Left ventricle myocardium inferior (tissue), 1 donor: ENCODE data around the gene MYL5. TPM values are rescaled to one million over a fixed set of nuclear protein-coding genes. Genes with fewer than 3 reads are reported as not detected.
"Not testable (repeated sequence)": the region's sequence is repeated elsewhere in the genome, so short reads cannot be mapped to it uniquely, and the experiment has no call there.

Experiments used
- DNase-seq: peaks from one replicate; pipeline ENCODE4 v3.0.0-alpha.2; 2020
- H3K27ac ChIP-seq: fragments of 200-600 bp; replicated peaks from 2 replicates; pipeline ENCODE4 v1.8.0; 2021
- H3K27me3 ChIP-seq: fragments of 200-600 bp; 2 replicates; pipeline ENCODE4 v1.8.0; 2021; ENCODE audit warnings: low read depth
- H3K36me3 ChIP-seq: fragments of 200-600 bp; 2 replicates; pipeline ENCODE4 v1.8.0; 2021
- H3K4me1 ChIP-seq: fragments of 200-600 bp; 2 replicates; pipeline ENCODE4 v1.8.0; 2021
- H3K4me3 ChIP-seq: fragments of 200-600 bp; 2 replicates; pipeline ENCODE4 v1.8.0; 2021; ENCODE audit warnings: mild to moderate bottlenecking, moderate library complexity
- H3K9me3 ChIP-seq: fragments of 200-600 bp; replicated peaks from 2 replicates; pipeline ENCODE4 v1.8.0; 2021
- intact Hi-C: fragments of 100-400 bp; cut with micrococcal nuclease; formaldehyde crosslinking; loops from one replicate; pipeline ENCODE4 v1.11.0; 2022
- total RNA-seq: library from RNA; stranded (reverse); fragmentation: NEBNext Ultra II Directional; extraction: Animal tissue kit (Norgen Biotek cat#: 25700); gene quantifications from one replicate; pipeline ENCODE4 v1.2.1, GENCODE V29; 2021
- TF ChIP-seq, protein P1 (sequence below): fragments of 200-600 bp; IDR thresholded peaks from 2 replicates; pipeline ENCODE4 v1.8.0; 2021; ENCODE audit warnings: antibody characterized with exemption, mild to moderate bottlenecking, borderline replicate concordance
- donor health status: DM: no; HTN: yes; CAD: no; lungs with severe emphysema.

Gene MYL5
- total RNA-seq, 1 donor from 2014 or later, result 4.5 TPM

DNA sequence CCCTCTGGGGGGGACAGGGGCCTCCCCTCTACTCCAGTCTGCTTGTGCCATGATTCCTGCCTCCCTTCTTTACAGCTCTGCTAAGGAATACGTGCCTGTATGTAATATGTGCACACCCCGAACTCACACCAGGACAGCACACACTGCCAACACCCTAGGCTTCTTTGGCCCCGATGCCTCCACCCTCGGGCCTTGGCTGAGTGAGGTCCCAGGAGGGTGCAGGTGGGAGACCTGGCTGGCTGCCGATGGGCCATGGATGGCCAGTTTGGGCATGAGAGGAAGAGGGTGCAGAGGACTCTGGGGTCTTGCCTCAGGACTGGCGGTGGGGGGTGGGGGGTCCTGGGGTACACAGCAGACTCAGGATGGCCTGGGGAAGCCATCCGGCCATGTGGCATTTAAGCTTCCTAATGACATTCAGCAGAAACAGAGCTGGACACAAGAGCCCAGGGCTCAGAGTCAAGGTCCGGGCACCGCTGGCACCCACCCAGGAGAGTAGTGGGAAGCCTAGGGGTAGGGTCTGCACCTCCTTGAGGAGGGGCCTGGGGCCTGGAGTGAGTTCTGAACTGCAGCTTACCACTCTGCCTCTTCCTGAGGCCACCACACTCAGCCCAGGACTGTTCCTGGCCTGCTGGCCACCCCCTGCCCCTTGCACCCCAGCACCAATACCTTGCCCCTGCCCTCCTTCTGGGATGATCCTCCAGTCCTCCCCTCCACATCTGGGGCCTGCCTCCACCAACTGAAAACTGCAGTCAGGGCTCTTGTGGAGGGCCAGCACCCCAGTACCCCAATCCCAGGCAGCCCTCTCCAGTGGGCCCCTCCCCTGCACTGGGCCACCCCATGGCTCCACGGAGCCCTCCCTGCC lies 29.2 kb downstream of the MYL5 start:
- no peaks in the 10 kb centered on the region for H3K27me3 ChIP-seq
- no peak for DNase-seq
- TF ChIP-seq, protein P1, sequence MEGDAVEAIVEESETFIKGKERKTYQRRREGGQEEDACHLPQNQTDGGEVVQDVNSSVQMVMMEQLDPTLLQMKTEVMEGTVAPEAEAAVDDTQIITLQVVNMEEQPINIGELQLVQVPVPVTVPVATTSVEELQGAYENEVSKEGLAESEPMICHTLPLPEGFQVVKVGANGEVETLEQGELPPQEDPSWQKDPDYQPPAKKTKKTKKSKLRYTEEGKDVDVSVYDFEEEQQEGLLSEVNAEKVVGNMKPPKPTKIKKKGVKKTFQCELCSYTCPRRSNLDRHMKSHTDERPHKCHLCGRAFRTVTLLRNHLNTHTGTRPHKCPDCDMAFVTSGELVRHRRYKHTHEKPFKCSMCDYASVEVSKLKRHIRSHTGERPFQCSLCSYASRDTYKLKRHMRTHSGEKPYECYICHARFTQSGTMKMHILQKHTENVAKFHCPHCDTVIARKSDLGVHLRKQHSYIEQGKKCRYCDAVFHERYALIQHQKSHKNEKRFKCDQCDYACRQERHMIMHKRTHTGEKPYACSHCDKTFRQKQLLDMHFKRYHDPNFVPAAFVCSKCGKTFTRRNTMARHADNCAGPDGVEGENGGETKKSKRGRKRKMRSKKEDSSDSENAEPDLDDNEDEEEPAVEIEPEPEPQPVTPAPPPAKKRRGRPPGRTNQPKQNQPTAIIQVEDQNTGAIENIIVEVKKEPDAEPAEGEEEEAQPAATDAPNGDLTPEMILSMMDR, result no peak
- no peak overlapping the region for H3K27ac ChIP-seq
- no peak overlapping the region for H3K4me3 ChIP-seq
- H3K36me3 ChIP-seq, result no peaks in the 10 kb centered on the region
- H3K4me1 ChIP-seq, result peaks cover 23% of the 10 kb centered on the region
- intact Hi-C loops, result no loop called here
- no peaks in the 10 kb centered on the region for H3K9me3 ChIP-seq

DNA sequence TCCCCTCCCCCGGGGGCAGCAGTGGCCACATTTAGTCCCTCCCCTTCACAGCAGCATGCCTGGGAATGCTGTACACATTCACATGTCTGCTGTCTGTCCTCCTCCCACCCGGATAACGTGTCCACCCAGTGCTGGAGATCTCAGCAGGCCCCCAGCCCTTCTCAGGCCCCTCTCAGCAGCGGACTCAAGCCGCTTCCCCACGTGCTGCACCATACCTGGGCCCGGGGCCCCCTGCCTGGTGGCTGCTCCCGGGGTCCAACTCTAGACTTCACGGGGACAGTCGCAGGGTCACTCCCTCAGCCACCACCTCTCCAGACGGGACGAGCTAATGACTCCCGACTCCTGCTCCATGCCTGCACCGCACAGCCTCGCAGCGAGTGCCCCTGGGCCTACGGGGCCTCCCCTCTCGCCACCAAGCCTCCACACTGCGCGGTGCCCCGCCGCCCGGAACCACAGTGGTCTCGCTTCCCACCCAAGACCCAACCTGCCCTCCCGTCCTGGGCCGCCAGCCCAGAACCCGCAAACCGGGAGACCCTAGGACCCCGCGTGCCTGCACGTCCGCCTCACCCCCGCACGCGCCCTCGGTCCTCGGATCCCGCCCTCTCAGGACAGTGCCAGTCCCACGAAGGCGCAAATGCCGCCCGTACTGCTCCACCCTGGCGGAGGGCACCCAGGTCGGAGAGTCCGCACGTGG lies 30.0 kb downstream of the MYL5 start:
- no peak for DNase-seq
- Histone ChIP-seq H3K4me3 (no peak overlapping the region), H3K4me1 (peaks cover 31% of the 10 kb centered on the region), H3K36me3 (no peaks in the 10 kb centered on the region), H3K9me3 (no peaks in the 10 kb centered on the region), H3K27ac (no peak overlapping the region), H3K27me3 (no peaks in the 10 kb centered on the region)
- intact Hi-C loops, result no loop called here
- TF ChIP-seq, protein P1, result no peak

DNA sequence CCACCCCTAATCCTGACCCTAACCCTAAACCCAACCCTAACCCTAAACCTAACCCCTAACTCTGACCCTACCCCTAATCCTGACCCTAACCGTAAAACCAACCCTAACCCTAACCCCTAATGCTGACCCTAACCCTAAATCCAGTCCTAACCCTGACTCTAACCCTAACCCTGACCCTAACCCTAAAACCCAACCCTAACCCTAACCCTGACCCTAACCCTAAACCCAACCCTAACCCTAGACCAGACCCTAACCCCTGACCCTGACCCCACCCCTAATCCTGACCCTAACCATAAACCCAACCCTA lies 30.6 kb downstream of the MYL5 start:
- no peak for DNase-seq
- Histone ChIP-seq H3K4me1 (peaks cover 36% of the 10 kb centered on the region), H3K9me3 (no peaks in the 10 kb centered on the region), H3K36me3 (no peaks in the 10 kb centered on the region), H3K4me3 (peak overlapping the region; percentile 99), H3K27ac (peak overlapping the region; percentile 87), H3K27me3 (no peaks in the 10 kb centered on the region)
- intact Hi-C loops, result no loop called here
- TF ChIP-seq, protein P1, result no peak

DNA sequence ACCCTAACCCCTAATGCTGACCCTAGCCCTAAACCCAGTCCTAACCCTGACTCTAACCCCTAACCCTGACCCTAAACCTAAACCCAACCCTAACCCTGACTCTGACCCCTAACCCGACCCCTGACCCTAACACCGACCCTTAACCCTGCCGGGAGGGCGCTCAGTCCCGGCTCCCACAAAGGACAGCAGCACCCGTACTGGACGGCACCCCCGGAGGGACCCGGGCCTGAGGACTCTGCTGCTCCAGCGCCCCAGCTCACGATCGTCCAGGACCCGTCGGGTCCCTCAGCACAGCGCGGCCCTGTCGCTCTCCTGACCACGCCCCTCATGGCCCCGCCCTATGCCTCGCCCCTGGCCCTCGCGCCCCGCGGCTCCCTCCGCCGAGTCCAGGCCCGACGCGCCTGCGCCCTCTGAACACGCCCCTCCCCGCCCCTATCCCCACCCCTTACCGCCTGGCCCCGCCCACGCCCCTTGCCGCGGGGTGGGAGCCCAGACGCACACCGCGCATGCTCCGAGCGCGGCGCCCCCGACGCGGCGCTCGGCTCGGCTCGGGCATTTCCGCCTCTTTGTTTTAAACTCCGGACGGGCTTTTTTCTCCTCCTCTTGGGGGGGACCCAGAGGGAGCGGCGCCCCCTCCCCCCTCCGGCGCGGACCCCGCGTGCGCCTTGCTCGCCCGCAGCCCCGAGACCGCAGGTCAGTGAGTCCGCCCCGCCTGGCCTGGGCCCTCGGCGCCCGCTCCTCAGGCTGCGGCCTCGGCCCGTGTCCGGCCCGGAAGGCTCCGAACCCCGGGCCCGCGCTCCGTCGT lies 31.1 kb downstream of the MYL5 start, which contains the start of gene PCGF3:
TSS of gene PCGF3 (plus strand) at position 555 of the 805 bp plus-strand sequence. CDS start 27,849 bp downstream, outside the sequence.
- Histone ChIP-seq H3K4me1 (peaks cover 40% of the 10 kb centered on the region), H3K36me3 (no peaks in the 10 kb centered on the region), H3K4me3 (peak within 1 kb of the TSS; percentile 99), H3K9me3 (no peaks in the 10 kb centered on the region), H3K27ac (peak within 1 kb of the TSS; percentile 87), H3K27me3 (no peaks in the 10 kb centered on the region)
- intact Hi-C loops, result no loop called here
- peak; percentile 97 for DNase-seq
- TF ChIP-seq, protein P1, result no peak

DNA sequence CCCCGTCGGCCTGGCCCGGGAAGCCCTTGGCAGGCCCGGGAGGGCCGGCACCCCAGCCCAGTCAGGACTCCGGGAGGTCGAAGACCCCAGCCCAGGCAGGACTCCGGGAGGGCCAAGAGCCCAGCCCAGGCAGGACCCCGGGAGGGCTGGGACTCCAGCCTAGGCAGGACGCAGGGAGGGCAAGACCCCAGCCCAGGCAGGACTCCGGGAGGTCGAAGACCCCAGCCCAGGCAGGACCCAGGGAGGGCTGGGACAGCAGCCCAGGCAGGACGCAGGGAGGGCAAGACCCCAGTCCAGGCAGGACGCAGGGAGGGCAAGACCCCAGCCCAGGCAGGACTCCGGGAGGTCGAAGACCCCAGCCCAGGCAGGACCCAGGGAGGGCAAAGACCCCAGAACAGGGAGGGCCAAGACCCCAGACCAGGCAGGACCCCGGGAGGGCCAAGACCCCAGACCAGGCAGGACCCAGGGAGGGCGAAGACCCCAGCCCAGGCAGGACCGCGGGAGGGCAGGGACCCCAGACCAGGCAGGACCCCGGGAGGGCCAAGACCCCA lies 31.8 kb downstream of the MYL5 start:
- H3K9me3 ChIP-seq, H3K36me3 ChIP-seq, DNase-seq, intact Hi-C loops, H3K27me3 ChIP-seq: not testable (repeated sequence)
- Histone ChIP-seq H3K4me1 (peaks cover 40% of the 10 kb centered on the region), H3K27ac (peak overlapping the region; percentile 87), H3K4me3 (peak overlapping the region; percentile 99)
